Jurkat, Clone E6-1 (cell line): ENCODE data around the gene PLAAT1.

ENCODE experiments used
- DNase-seq: peaks from one replicate; pipeline ENCODE4 v3.0.0-alpha.2; 2011; ENCODE audit warnings: low read depth, low spot score
- H3K4me3 ChIP-seq: 2 replicates; pipeline ENCODE4 v1.5.1; 2011; ENCODE audit warnings: mild to moderate bottlenecking, low read length, control low read depth, moderate library complexity

Gene PLAAT1

GRCh38 chr3:193248848-193249468 lies 7.9 kb downstream of the PLAAT1 start:
- no peak for DNase-seq
- H3K4me3 ChIP-seq = no peak overlapping the region

GRCh38 chr3:193250492-193250891 lies 9.5 kb downstream of the PLAAT1 start:
- DNase-seq = no peak
- no peak overlapping the region for H3K4me3 ChIP-seq

- no peak for DNase-seq
- H3K4me3 ChIP-seq = no peak overlapping the region
These were observed 13.1 kb downstream of the PLAAT1 start for GRCh38 chr3:193253986-193254660.

- no peak for DNase-seq
- H3K4me3 ChIP-seq = no peak overlapping the region
These were observed 20.9 kb downstream of the PLAAT1 start for GRCh38 chr3:193261970-193262369.

- no peak for DNase-seq
- H3K4me3 ChIP-seq = no peak overlapping the region
These were observed 21.7 kb downstream of the PLAAT1 start for GRCh38 chr3:193262707-193263106.

- no peak for DNase-seq
- no peak overlapping the region for H3K4me3 ChIP-seq
These were observed 28.5 kb downstream of the PLAAT1 start for GRCh38 chr3:193269343-193270028.

- no peak for DNase-seq
- no peak overlapping the region for H3K4me3 ChIP-seq
These were observed 29.4 kb downstream of the PLAAT1 start for GRCh38 chr3:193270451-193270850.

- DNase-seq = no peak
- no peak overlapping the region for H3K4me3 ChIP-seq
These were observed 30.2 kb downstream of the PLAAT1 start for GRCh38 chr3:193271101-193271840.

GRCh38 chr3:193292386-193292785 lies 51.4 kb downstream of the PLAAT1 start:
- no peak for DNase-seq

GRCh38 chr3:193295985-193296384 lies 55.0 kb downstream of the PLAAT1 start:
- H3K4me3 ChIP-seq = no peak overlapping the region
- DNase-seq = no peak

More at GRCh38 chr3:193292386-193292785, 51.4 kb downstream of the PLAAT1 start:
- no peak overlapping the region for H3K4me3 ChIP-seq

GRCh38 chr3:193297421-193297820 lies 56.4 kb downstream of the PLAAT1 start:
- H3K4me3 ChIP-seq = no peak overlapping the region
- DNase-seq = no peak

- H3K4me3 ChIP-seq = no peak overlapping the region
- DNase-seq = no peak
These were observed 60.4 kb downstream of the PLAAT1 start for GRCh38 chr3:193301433-193301832.

- H3K4me3 ChIP-seq = no peak overlapping the region
- no peak for DNase-seq
These were observed 64.3 kb downstream of the PLAAT1 start for GRCh38 chr3:193305356-193305755.

GRCh38 chr3:193310914-193311723 lies 70.1 kb downstream of the PLAAT1 start:
- H3K4me3 ChIP-seq = no peak overlapping the region
- DNase-seq = no peak

- no peak overlapping the region for H3K4me3 ChIP-seq
- no peak for DNase-seq
These were observed 72.3 kb downstream of the PLAAT1 start for GRCh38 chr3:193313061-193313958.

- no peak for DNase-seq
- H3K4me3 ChIP-seq = no peak overlapping the region
These were observed 73.1 kb downstream of the PLAAT1 start for GRCh38 chr3:193314161-193314560.

- DNase-seq = no peak
These were observed 76.8 kb downstream of the PLAAT1 start for GRCh38 chr3:193317682-193318300.

More at GRCh38 chr3:193317682-193318300, 76.8 kb downstream of the PLAAT1 start:
- H3K4me3 ChIP-seq = no peak overlapping the region
